ENCODE data around the gene XXYLT1. TPM values are rescaled to one million over a fixed set of nuclear protein-coding genes. Genes with fewer than 3 reads are reported as not detected.

XXYLT1 gene
- total RNA-seq, 1 experiment from 2014 or later, result 29.2 TPM

DNA sequence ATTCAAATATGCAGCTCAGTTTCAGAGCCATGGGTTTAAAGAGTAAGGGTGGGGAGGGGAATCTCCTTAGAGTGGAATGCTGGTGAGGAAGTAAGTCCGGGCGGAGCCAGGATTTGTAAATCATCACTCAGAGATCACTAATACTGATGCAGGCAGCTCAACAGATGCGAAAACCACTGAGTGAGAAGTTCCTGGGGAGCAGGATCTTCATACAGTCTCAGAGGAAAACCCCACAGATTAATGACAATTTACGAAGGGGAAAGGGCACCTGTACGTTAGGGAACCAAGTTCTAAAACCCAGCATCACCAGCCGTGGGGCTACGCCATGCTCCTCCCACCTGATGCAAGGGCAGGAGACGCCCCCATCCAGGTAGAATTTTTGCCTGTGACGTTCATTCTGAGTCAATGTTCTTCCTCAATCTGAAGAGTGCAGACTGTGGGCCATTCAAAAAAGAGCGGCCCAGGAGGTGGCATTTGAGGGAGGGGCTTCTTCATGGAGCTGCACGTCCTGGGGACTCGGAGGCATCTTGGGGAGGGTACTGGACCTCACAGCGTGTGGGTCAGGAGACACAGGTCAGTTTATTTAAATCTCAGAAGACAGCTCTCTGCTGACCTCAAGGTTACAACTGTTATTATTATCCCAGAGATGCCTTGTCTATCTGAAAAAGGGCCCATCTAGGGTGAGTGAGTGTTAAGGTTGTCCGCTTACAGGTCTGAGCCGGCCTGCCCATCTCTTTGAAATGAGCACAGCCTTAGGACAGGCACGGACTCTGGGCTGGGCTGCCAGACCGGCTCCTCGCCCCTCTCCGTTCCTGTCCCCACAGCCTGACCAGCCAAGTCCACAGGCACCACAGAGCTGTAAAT, 228.0 kb downstream of the XXYLT1 start:
- intact Hi-C loops (cut with micrococcal nuclease; ENCODE audit: unreplicated experiment), result no loop called here
- Mint-ChIP-seq H3K27me3 (ENCODE audit: unreplicated experiment) (no peaks in the 10 kb centered on the region), H3K9me3 (ENCODE audit: low read depth, unreplicated experiment) (no peaks in the 10 kb centered on the region), H3K4me1 (ENCODE audit: low read depth, unreplicated experiment) (peaks cover 45% of the 10 kb centered on the region), H3K36me3 (ENCODE audit: insufficient read depth, unreplicated experiment) (peaks cover 5% of the 10 kb centered on the region), H3K4me3 (ENCODE audit: low read depth, unreplicated experiment) (no peak overlapping the region), H3K27ac (ENCODE audit: unreplicated experiment) (no peak overlapping the region)
- no TSS peak for BruUV-seq (replicated peaks)
- no peak for TF ChIP-seq CTCF (IDR thresholded peaks at IDR 0.05; ENCODE audit: unreplicated experiment)
- CTCF ChIA-PET, result interaction anchor here (0.5 to 1.8 kb wide), 7 partner anchors 9 to 371 kb away, joined by 3 to 4 read pairs (median 4); partner anchors contain the start of gene LSG1
- no peak for DNase-seq

- CTCF ChIA-PET, result interaction anchor here (0.5 to 1.8 kb wide), 7 partner anchors 8 to 370 kb away, joined by 3 to 4 read pairs (median 4); partner anchors contain the start of gene LSG1
- peaks cover 5% of the 10 kb centered on the region for H3K36me3 Mint-ChIP-seq (ENCODE audit: insufficient read depth, unreplicated experiment)
- no TSS peak for BruUV-seq (replicated peaks)
- H3K4me3 Mint-ChIP-seq (ENCODE audit: low read depth, unreplicated experiment), result no peak overlapping the region
- no peak for DNase-seq
- no peak overlapping the region for H3K27ac Mint-ChIP-seq (ENCODE audit: unreplicated experiment)
- no peak for TF ChIP-seq CTCF (IDR thresholded peaks at IDR 0.05; ENCODE audit: unreplicated experiment)
- H3K27me3 Mint-ChIP-seq (ENCODE audit: unreplicated experiment), result no peaks in the 10 kb centered on the region
- intact Hi-C loops (cut with micrococcal nuclease; ENCODE audit: unreplicated experiment), result no loop called here
- peaks cover 45% of the 10 kb centered on the region for H3K4me1 Mint-ChIP-seq (ENCODE audit: low read depth, unreplicated experiment)
- H3K9me3 Mint-ChIP-seq (ENCODE audit: low read depth, unreplicated experiment), result no peaks in the 10 kb centered on the region
Observed at GRCh38 chr3:195041871-195042742, 228.9 kb downstream of the XXYLT1 start.

DNA sequence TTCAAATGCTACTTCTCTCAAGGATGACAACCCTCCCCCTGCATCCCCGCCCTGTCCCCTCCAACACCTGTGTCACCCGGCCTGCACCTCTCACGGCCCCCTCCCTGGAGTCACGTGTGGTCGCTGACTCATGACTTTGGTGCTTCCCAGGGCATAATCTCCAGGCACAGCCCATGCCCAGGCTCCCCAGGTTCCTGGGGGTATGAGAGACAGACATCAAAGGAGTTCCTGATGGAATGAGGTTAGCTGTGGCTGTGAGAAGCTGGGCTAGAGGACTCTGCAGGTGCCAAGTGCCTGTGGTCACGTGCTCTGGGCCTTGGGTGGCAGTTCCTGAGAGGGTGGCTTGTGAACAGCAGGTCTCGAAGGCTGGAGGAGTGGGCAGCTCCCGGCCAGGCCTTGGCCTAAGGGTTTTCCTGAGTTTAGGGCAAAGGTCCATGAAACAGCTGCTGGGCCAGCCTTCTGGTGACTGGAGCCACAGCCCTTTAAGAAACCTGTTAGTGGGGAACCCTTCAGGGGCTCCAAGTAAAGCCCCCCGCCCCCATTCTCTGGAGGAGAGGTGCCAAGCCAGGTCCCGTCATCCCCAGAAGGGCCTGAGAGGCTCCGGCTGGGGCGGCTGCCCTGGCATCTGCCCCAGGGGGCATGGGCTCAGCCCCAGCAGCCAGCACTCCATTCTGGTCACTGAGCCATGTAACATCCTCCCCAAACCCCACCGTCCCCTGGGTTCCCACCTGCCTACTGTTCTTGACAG, 230.0 kb downstream of the XXYLT1 start:
- no peak for TF ChIP-seq CTCF (IDR thresholded peaks at IDR 0.05; ENCODE audit: unreplicated experiment)
- no peak overlapping the region for H3K4me3 Mint-ChIP-seq (ENCODE audit: low read depth, unreplicated experiment)
- DNase-seq, result peak; percentile 71
- H3K4me1 Mint-ChIP-seq (ENCODE audit: low read depth, unreplicated experiment), result peaks cover 45% of the 10 kb centered on the region
- BruUV-seq (replicated peaks), result no TSS peak
- H3K9me3 Mint-ChIP-seq (ENCODE audit: low read depth, unreplicated experiment), result no peaks in the 10 kb centered on the region
- intact Hi-C loops (cut with micrococcal nuclease; ENCODE audit: unreplicated experiment), result no loop called here
- H3K27me3 Mint-ChIP-seq (ENCODE audit: unreplicated experiment), result no peaks in the 10 kb centered on the region
- no peak overlapping the region for H3K27ac Mint-ChIP-seq (ENCODE audit: unreplicated experiment)
- H3K36me3 Mint-ChIP-seq (ENCODE audit: insufficient read depth, unreplicated experiment), result peaks cover 5% of the 10 kb centered on the region
- CTCF ChIA-PET, result interaction anchor here (1.1 to 2.1 kb wide), 3 partner anchors 10 to 358 kb away, joined by 3 to 7 read pairs (median 3); no protein-coding TSS in a partner anchor

DNA sequence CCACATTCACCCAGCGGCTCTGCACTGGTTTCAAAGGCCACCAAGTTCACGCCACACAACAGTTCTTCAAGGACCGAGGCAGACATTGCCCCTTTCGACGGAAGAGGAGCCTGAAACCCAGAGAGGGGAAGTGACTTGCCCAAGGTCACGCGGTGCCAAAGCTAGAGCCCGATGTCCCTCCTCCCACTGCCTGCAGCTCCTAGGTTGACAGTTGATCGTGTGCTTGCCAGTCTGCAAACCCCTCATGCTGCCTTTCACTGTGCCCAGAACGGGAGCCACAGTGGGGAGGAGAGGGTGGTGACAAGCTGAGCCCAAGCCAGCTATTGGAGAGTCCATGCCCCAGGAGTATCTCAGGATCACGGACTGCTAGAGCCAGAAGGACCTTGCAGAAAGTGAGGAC, 230.9 kb downstream of the XXYLT1 start:
- Mint-ChIP-seq H3K9me3 (ENCODE audit: low read depth, unreplicated experiment) (no peaks in the 10 kb centered on the region), H3K4me1 (ENCODE audit: low read depth, unreplicated experiment) (peaks cover 45% of the 10 kb centered on the region), H3K27me3 (ENCODE audit: unreplicated experiment) (no peaks in the 10 kb centered on the region), H3K4me3 (ENCODE audit: low read depth, unreplicated experiment) (no peak overlapping the region), H3K27ac (ENCODE audit: unreplicated experiment) (no peak overlapping the region), H3K36me3 (ENCODE audit: insufficient read depth, unreplicated experiment) (peaks cover 5% of the 10 kb centered on the region)
- intact Hi-C loops (cut with micrococcal nuclease; ENCODE audit: unreplicated experiment), result no loop called here
- TF ChIP-seq CTCF (IDR thresholded peaks at IDR 0.05; ENCODE audit: unreplicated experiment), result no peak
- no TSS peak for BruUV-seq (replicated peaks)
- CTCF ChIA-PET, result interaction anchor here (2.1 kb wide), 1 partner anchor 9 kb away, joined by 7 read pairs; no protein-coding TSS in a partner anchor
- DNase-seq, result no peak
